ENCODE results near the gene IFNG.

IFNG gene

DNA sequence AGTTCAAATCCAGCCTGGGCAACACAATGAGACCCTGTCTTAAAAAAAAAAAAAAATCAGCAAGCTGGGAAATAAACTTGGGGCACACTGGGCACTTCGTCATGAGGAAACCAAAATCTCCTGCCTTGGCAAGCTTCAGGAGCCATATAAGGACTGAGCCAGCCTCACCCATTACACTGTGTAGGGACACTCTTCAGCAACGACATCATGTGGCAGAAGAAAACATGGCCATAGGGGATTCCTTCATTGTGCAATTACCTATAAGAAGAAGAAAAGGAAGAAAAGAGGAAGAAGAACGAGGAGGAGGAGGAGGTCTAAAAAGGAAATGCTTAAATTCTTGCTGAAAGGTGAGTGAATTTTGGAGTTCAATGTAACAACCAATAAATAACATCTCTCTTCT is 26.1 kb upstream of the IFNG start:
- no peak overlapping the region for H3K9ac ChIP-seq
- no peak overlapping the region for H3K4me2 ChIP-seq (ENCODE audit: low read length)
- no peaks in the 10 kb centered on the region for H3K4me1 ChIP-seq
- TF ChIP-seq, protein P1, sequence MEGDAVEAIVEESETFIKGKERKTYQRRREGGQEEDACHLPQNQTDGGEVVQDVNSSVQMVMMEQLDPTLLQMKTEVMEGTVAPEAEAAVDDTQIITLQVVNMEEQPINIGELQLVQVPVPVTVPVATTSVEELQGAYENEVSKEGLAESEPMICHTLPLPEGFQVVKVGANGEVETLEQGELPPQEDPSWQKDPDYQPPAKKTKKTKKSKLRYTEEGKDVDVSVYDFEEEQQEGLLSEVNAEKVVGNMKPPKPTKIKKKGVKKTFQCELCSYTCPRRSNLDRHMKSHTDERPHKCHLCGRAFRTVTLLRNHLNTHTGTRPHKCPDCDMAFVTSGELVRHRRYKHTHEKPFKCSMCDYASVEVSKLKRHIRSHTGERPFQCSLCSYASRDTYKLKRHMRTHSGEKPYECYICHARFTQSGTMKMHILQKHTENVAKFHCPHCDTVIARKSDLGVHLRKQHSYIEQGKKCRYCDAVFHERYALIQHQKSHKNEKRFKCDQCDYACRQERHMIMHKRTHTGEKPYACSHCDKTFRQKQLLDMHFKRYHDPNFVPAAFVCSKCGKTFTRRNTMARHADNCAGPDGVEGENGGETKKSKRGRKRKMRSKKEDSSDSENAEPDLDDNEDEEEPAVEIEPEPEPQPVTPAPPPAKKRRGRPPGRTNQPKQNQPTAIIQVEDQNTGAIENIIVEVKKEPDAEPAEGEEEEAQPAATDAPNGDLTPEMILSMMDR (IDR thresholded peaks at IDR 0.05), result no peak
- no peaks in the 10 kb centered on the region for H3K79me2 ChIP-seq
- no peaks in the 10 kb centered on the region for H3K9me3 ChIP-seq (ENCODE audit: control insufficient read depth, low read length)
- no peak overlapping the region for H3K4me3 ChIP-seq (ENCODE audit: low read depth, low read length)
- H2AFZ ChIP-seq, result no peak overlapping the region
- H3K27ac ChIP-seq, result no peak overlapping the region
- no peaks in the 10 kb centered on the region for H3K36me3 ChIP-seq (ENCODE audit: control insufficient read depth, insufficient read depth, low read length)
- no peaks in the 10 kb centered on the region for H3K27me3 ChIP-seq (ENCODE audit: control insufficient read depth, insufficient read depth, low read length)

DNA sequence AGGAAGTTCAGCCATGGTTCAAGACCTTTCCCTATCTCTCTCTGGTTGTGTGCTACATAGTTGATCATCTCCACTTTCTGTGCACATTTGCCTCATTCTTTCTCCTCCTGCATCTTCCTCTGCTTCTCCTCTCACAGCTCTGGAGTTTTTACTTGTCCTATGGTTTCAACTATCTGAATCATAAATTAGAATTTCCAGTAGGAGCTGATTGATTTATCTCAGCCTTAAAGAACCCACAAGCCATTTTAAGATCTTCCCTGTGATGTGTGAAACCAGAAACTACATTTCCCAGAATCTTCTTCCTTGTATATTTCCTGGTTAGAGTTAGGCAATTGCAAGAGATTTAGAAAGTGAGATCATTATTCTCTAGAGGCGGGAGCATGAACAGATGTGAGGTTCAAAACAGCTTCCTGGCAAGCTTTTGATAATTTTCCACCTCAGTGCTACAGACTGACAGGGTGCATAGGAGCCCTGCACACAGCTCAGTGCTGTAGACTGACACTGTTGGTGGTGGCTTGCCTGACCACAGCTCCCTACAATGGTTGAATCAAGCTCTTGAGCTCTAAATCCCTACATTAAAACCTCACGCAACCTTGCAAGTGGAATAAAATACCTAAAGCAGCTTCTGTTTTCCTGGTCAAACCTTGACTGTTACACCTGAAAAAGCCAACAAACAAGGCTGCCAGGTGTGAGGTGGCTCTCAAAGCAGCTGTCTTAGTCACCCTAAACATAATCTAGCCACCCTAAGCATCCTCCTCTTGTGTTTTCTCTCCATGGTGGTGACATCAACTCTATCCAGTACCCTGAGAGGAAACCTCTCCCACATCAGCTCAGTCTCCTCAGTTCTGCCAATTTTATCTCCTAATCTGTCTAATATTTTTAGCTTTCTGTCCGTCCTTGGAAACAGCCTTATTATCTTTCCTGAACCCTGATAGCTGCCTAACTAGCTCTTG is 21.5 kb upstream of the IFNG start:
- Histone ChIP-seq H3K36me3 (ENCODE audit: control insufficient read depth, insufficient read depth, low read length) (no peaks in the 10 kb centered on the region), H3K27ac (no peak overlapping the region), H3K27me3 (ENCODE audit: control insufficient read depth, insufficient read depth, low read length) (no peaks in the 10 kb centered on the region), H3K4me1 (no peaks in the 10 kb centered on the region), H3K4me3 (ENCODE audit: low read depth, low read length) (no peak overlapping the region), H3K4me2 (ENCODE audit: low read length) (no peak overlapping the region), H3K9me3 (ENCODE audit: control insufficient read depth, low read length) (no peaks in the 10 kb centered on the region), H2AFZ (no peak overlapping the region), H3K79me2 (no peaks in the 10 kb centered on the region), H3K9ac (no peak overlapping the region)
- TF ChIP-seq, protein P1 (IDR thresholded peaks at IDR 0.05), result no peak

DNA sequence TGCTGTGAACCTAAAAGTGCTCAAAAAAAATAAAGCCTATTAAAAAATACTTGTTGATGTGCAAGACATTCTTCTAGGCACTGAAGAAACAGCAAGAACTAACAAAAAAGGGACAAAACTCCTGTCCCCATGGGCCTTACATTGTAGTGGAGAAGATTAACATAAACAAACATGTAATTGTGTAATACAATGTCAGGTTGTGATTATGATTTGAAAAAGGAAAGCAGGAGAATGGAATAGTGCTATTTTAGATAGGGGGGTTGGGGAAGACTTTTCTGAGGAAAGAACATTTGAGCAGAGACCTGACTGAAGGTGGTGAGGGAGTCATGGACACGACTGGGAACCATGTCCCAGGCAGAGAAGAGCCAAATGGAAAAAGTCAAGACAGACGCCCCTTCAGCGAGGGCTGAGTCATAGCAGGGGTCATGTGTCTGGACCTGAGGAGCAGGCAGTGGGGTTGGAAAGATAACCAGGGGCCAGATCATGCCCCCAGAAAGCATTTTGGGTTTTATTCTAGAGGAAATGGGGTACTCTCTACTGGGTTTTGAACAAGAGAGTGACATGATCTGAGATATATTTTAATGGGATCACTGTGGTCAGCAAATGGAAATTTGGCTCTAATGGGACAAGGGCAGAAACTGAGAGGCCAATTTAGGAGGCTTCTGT is 19.4 kb upstream of the IFNG start:
- no peaks in the 10 kb centered on the region for H3K79me2 ChIP-seq
- TF ChIP-seq, protein P1 (IDR thresholded peaks at IDR 0.05), result no peak
- H3K4me2 ChIP-seq (ENCODE audit: low read length), result no peak overlapping the region
- H3K4me1 ChIP-seq, result no peaks in the 10 kb centered on the region
- H3K9me3 ChIP-seq (ENCODE audit: control insufficient read depth, low read length), result no peaks in the 10 kb centered on the region
- no peak overlapping the region for H3K27ac ChIP-seq
- no peak overlapping the region for H3K4me3 ChIP-seq (ENCODE audit: low read depth, low read length)
- no peak overlapping the region for H3K9ac ChIP-seq
- no peak overlapping the region for H2AFZ ChIP-seq
- no peaks in the 10 kb centered on the region for H3K36me3 ChIP-seq (ENCODE audit: control insufficient read depth, insufficient read depth, low read length)
- no peaks in the 10 kb centered on the region for H3K27me3 ChIP-seq (ENCODE audit: control insufficient read depth, insufficient read depth, low read length)

- no peak overlapping the region for H3K9ac ChIP-seq
- TF ChIP-seq, protein P1 (IDR thresholded peaks at IDR 0.05), result no peak
- H3K27me3 ChIP-seq (ENCODE audit: control insufficient read depth, insufficient read depth, low read length), result no peaks in the 10 kb centered on the region
- H3K36me3 ChIP-seq (ENCODE audit: control insufficient read depth, insufficient read depth, low read length), result no peaks in the 10 kb centered on the region
- H3K4me1 ChIP-seq, result no peaks in the 10 kb centered on the region
- no peaks in the 10 kb centered on the region for H3K79me2 ChIP-seq
- no peak overlapping the region for H3K4me2 ChIP-seq (ENCODE audit: low read length)
- H3K4me3 ChIP-seq (ENCODE audit: low read depth, low read length), result no peak overlapping the region
- H3K9me3 ChIP-seq (ENCODE audit: control insufficient read depth, low read length), result no peaks in the 10 kb centered on the region
- no peak overlapping the region for H2AFZ ChIP-seq
- H3K27ac ChIP-seq, result no peak overlapping the region
These were observed 18.6 kb upstream of the IFNG start for GRCh38 chr12:68178184-68178583.

Measured in parathyroid adenoma (tissue), 2 donors.